DND-41 (cell line): ENCODE results near the gene TKT.

Experiments
- ATAC-seq: fragments of 200-7000 bp; cut with Tn5 transposase; 3 replicates; pipeline ENCODE4 v1.9.1; 2021; ENCODE audit warnings: low read depth; ENCODE audit not compliant: insufficient read depth
- DNase-seq: peaks from one replicate; pipeline ENCODE4 v3.0.0-alpha.2; 2020
- H2AFZ ChIP-seq: 2 replicates; pipeline ENCODE4 v1.6.0; 2012; ENCODE audit warnings: low read depth, low read length
- H3K27ac ChIP-seq: 2 replicates; pipeline ENCODE4 v1.5.1; 2012; ENCODE audit warnings: low read length, inconsistent platforms
- H3K27me3 ChIP-seq: fragments of 200-600 bp; sonication (generic); 2 replicates; pipeline ENCODE4 v1.6.0; 2012; ENCODE audit warnings: low read length, mild to moderate bottlenecking, inconsistent platforms; ENCODE audit not compliant: insufficient read depth, poor library complexity
- H3K36me3 ChIP-seq: 2 replicates; pipeline ENCODE4 v1.5.1; 2012; ENCODE audit warnings: low read length, inconsistent platforms; ENCODE audit not compliant: insufficient read depth
- H3K4me1 ChIP-seq: 2 replicates; pipeline ENCODE4 v1.5.1; 2012; ENCODE audit warnings: mild to moderate bottlenecking, low read length; ENCODE audit not compliant: insufficient read depth
- H3K4me2 ChIP-seq: 2 replicates; pipeline ENCODE4 v1.6.0; 2012; ENCODE audit warnings: mild to moderate bottlenecking, moderate library complexity, low read length, inconsistent platforms; ENCODE audit not compliant: insufficient read depth
- H3K4me3 ChIP-seq, 2 experiments: fragments of 200-600 bp in 1 of 2; shearing (Covaris generic) in 1 of 2; 2 replicates each; pipeline ENCODE4 v1.5.1; 2012 to 2016; ENCODE audit warnings: inconsistent platforms in 2 of 2, low read length in 2 of 2, mild to moderate bottlenecking in 2 of 2, low read depth in 1 of 2, moderate library complexity in 1 of 2
- H3K79me2 ChIP-seq: 2 replicates; pipeline ENCODE4 v1.6.0; 2012; ENCODE audit warnings: low read length, inconsistent platforms; ENCODE audit not compliant: insufficient read depth
- H3K9ac ChIP-seq: 2 replicates; pipeline ENCODE4 v1.6.0; 2012; ENCODE audit warnings: low read depth, mild to moderate bottlenecking, inconsistent platforms, low read length, moderate library complexity
- H3K9me3 ChIP-seq: 2 replicates; pipeline ENCODE4 v1.5.1; 2012; ENCODE audit warnings: low read length, moderate library complexity, mild to moderate bottlenecking, inconsistent platforms; ENCODE audit not compliant: insufficient read depth, severe bottlenecking
- H4K20me1 ChIP-seq: 2 replicates; pipeline ENCODE4 v1.6.0; 2012; ENCODE audit warnings: low read length; ENCODE audit not compliant: insufficient read depth
- CTCF ChIP-seq: IDR thresholded peaks from 2 replicates; pipeline ENCODE4 v1.5.1; 2012; ENCODE audit warnings: borderline replicate concordance, low read length, moderate library complexity, mild to moderate bottlenecking; ENCODE audit not compliant: poor library complexity, severe bottlenecking; ENCODE audit errors: extremely low read depth
- EZH2 ChIP-seq: IDR thresholded peaks from 3 replicates; pipeline ENCODE4 v1.6.1; 2012; ENCODE audit warnings: borderline replicate concordance, low read depth, mild to moderate bottlenecking, moderate library complexity, low read length, inconsistent platforms; ENCODE audit not compliant: severe bottlenecking

Gene TKT

DNA sequence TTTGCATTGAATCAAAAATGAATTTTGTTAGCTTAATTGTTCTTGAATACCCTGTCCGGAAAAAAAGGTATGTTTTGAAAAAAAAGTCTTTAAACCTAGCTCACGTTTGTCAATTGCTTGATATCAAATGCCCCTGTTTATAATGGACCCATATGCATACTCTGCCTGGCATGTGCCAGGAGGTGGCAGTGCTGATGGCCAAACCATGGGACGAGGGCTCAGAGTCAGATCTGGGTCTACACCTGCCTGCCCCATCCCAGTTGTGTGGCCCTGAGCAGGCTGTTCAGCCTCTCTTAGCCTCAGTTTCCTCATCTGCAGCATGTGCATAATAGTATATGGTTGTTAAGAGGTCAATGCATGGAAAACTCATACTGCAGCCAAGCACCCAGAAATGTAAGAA is 56.0 kb downstream of the TKT start:
- TF ChIP-seq CTCF: peak; percentile 36
- TF ChIP-seq EZH2: no peak
- no peaks in the 10 kb centered on the region for H3K79me2 ChIP-seq
- ATAC-seq (no peak), DNase-seq (no peak)
- peaks cover 3% of the 10 kb centered on the region for H3K27me3 ChIP-seq
- H3K4me3 ChIP-seq: no peak overlapping the region
- H3K4me1 ChIP-seq: peaks cover 4% of the 10 kb centered on the region
- H3K4me2 ChIP-seq: no peak overlapping the region
- no peak overlapping the region for H3K27ac ChIP-seq
- H2AFZ ChIP-seq: no peak overlapping the region
- H4K20me1 ChIP-seq: no peaks in the 10 kb centered on the region; the same call in 1 of the 2 replicates
- H3K36me3 ChIP-seq: no peaks in the 10 kb centered on the region
- H3K9me3 ChIP-seq: no peaks in the 10 kb centered on the region
- H3K9ac ChIP-seq: no peak overlapping the region

DNA sequence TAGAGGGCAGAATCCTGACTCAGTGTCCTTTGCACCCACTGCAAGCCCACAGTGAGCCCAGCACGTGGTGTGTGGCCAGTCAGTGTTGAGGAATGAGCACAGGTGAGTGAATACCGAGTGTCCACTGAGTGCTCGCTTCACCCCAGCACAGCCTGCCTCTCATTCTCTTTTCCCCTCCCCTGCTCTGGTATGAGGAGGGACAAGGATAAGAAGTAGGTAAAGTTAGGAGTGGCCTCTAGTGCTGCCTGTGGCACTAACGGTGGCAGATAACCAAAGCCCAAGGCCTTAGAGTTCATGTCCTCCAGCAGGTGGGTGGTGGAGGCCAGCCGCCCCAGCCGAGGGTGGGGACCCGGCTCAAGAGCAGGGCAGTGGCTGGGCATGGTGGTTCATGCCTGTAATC is 56.8 kb downstream of the TKT start:
- Histone ChIP-seq H3K9ac (no peak overlapping the region), H4K20me1 (no peaks in the 10 kb centered on the region; the same call in 1 of the 2 replicates), H3K4me2 (no peak overlapping the region), H3K4me1 (peaks cover 4% of the 10 kb centered on the region), H3K79me2 (no peaks in the 10 kb centered on the region), H3K9me3 (no peaks in the 10 kb centered on the region), H3K27me3 (peaks cover 3% of the 10 kb centered on the region), H2AFZ (no peak overlapping the region), H3K27ac (no peak overlapping the region), H3K36me3 (no peaks in the 10 kb centered on the region), H3K4me3 (no peak overlapping the region)
- no peak for TF ChIP-seq CTCF
- no peak for TF ChIP-seq EZH2
- no peak for DNase-seq
- no peak for ATAC-seq

- H3K4me2 ChIP-seq: no peak overlapping the region
- H3K9ac ChIP-seq: no peak overlapping the region
- DNase-seq (no peak), ATAC-seq (no peak)
- H3K79me2 ChIP-seq: no peaks in the 10 kb centered on the region
- H3K27me3 ChIP-seq: peaks cover 3% of the 10 kb centered on the region
- H3K4me3 ChIP-seq: no peak overlapping the region
- TF ChIP-seq CTCF: no peak
- no peak for TF ChIP-seq EZH2
- peak overlapping the region; percentile 13; the same call in 1 of the 2 replicates for H2AFZ ChIP-seq
- no peaks in the 10 kb centered on the region for H3K9me3 ChIP-seq
- H3K36me3 ChIP-seq: no peaks in the 10 kb centered on the region
- no peak overlapping the region for H3K27ac ChIP-seq
- peaks cover 4% of the 10 kb centered on the region for H3K4me1 ChIP-seq
- no peaks in the 10 kb centered on the region; the same call in 1 of the 2 replicates for H4K20me1 ChIP-seq
These were observed 57.4 kb downstream of the TKT start for GRCh38 chr3:53198256-53198977.
